HFFc6 (cell line): ENCODE data around the gene ADAM12. TPM values are rescaled to one million over a fixed set of nuclear protein-coding genes. Genes with fewer than 3 reads are reported as not detected.

ENCODE experiments used
- DNase-seq: peaks from one replicate; pipeline ENCODE4 v3.0.0-alpha.2; 2018
- H3K27ac Mint-ChIP-seq: 2 replicates; pipeline ENCODE4 v1.8.0; 2020; ENCODE audit warnings: mild to moderate bottlenecking, mixed read lengths
- H3K27me3 Mint-ChIP-seq: 2 replicates; pipeline ENCODE4 v1.8.0; 2021; ENCODE audit warnings: mild to moderate bottlenecking, moderate library complexity, mixed read lengths; ENCODE audit not compliant: insufficient read depth
- H3K36me3 Mint-ChIP-seq: 2 replicates; pipeline ENCODE4 v1.8.0; 2021; ENCODE audit warnings: low read depth, mixed read lengths
- H3K4me1 Mint-ChIP-seq: 2 replicates; pipeline ENCODE4 v1.8.0; 2020; ENCODE audit warnings: low read depth, mixed read lengths
- H3K4me3 Mint-ChIP-seq: 2 replicates; pipeline ENCODE4 v1.8.0; 2020; ENCODE audit warnings: mild to moderate bottlenecking, moderate library complexity, mixed read lengths
- H3K9me3 Mint-ChIP-seq: 2 replicates; pipeline ENCODE4 v1.8.0; 2020; ENCODE audit warnings: mild to moderate bottlenecking, mixed read lengths
- CTCF ChIP-seq: fragments of 200-600 bp; sonication (generic); IDR thresholded peaks from 2 replicates; pipeline ENCODE4 v1.5.0; 2021; ENCODE audit warnings: antibody characterized with exemption, mild to moderate bottlenecking
- total RNA-seq, 6 experiments: library from RNA; stranded (reverse); fragmentation: NEBNext Ultra II Directional; extraction: Animal tissue kit (Norgen Biotek cat#: 25700); gene quantifications; 2 replicates in 1 of 6; 3 replicates in 5 of 6; pipeline ENCODE4 v1.2.3, GENCODE V29; 2021

Gene ADAM12
- total RNA-seq, 6 experiments from 2014 or later, result 7.5 to 12.5 (median 11.5) TPM

GRCh38 chr10:126126866-126127265 is 261.4 kb downstream of the ADAM12 start:
- Mint-ChIP-seq H3K27ac (no peak overlapping the region), H3K4me1 (peaks cover 12% of the 10 kb centered on the region; the same call in 1 of the 2 replicates), H3K9me3 (no peaks in the 10 kb centered on the region), H3K36me3 (no peaks in the 10 kb centered on the region; the same call in 1 of the 2 replicates), H3K4me3 (no peak overlapping the region), H3K27me3 (peaks cover 4% of the 10 kb centered on the region)
- no peak for TF ChIP-seq CTCF
- no peak for DNase-seq

GRCh38 chr10:126126023-126126422 is 262.3 kb downstream of the ADAM12 start:
- Mint-ChIP-seq H3K4me1 (peaks cover 12% of the 10 kb centered on the region; the same call in 1 of the 2 replicates), H3K9me3 (no peaks in the 10 kb centered on the region), H3K27ac (no peak overlapping the region), H3K4me3 (no peak overlapping the region), H3K27me3 (peaks cover 4% of the 10 kb centered on the region), H3K36me3 (no peaks in the 10 kb centered on the region; the same call in 1 of the 2 replicates)
- TF ChIP-seq CTCF, result no peak
- no peak for DNase-seq

GRCh38 chr10:126124668-126125349 is 263.5 kb downstream of the ADAM12 start:
- Mint-ChIP-seq H3K36me3 (no peaks in the 10 kb centered on the region; the same call in 1 of the 2 replicates), H3K27me3 (peaks cover 4% of the 10 kb centered on the region; the same call in 1 of the 2 replicates), H3K9me3 (no peaks in the 10 kb centered on the region), H3K4me1 (peaks cover 12% of the 10 kb centered on the region), H3K27ac (no peak overlapping the region), H3K4me3 (no peak overlapping the region)
- no peak for TF ChIP-seq CTCF
- no peak for DNase-seq

GRCh38 chr10:126124046-126124445 is 264.2 kb downstream of the ADAM12 start:
- Mint-ChIP-seq H3K4me3 (no peak overlapping the region), H3K9me3 (no peaks in the 10 kb centered on the region), H3K27ac (no peak overlapping the region), H3K36me3 (no peaks in the 10 kb centered on the region; the same call in 1 of the 2 replicates), H3K4me1 (peaks cover 17% of the 10 kb centered on the region), H3K27me3 (peaks cover 4% of the 10 kb centered on the region; the same call in 1 of the 2 replicates)
- TF ChIP-seq CTCF, result no peak
- DNase-seq, result no peak

GRCh38 chr10:126123466-126123865 is 264.8 kb downstream of the ADAM12 start:
- DNase-seq, result no peak
- Mint-ChIP-seq H3K4me3 (no peak overlapping the region), H3K27ac (no peak overlapping the region), H3K36me3 (no peaks in the 10 kb centered on the region; the same call in 1 of the 2 replicates), H3K27me3 (peaks cover 2% of the 10 kb centered on the region; the same call in 1 of the 2 replicates), H3K9me3 (no peaks in the 10 kb centered on the region), H3K4me1 (peaks cover 17% of the 10 kb centered on the region)
- TF ChIP-seq CTCF, result no peak
